T-cell (primary cell): Measurements from ENCODE around the gene ABITRAM. TPM values are rescaled to one million over a fixed set of nuclear protein-coding genes. Genes with fewer than 3 reads are reported as not detected.

Experiments used
- ATAC-seq, 4 experiments: fragments of 200-7000 bp in 3 of 4; fragments of 150-1000 bp in 1 of 4; cut with Tn5 transposase; replicated peaks in 1 of 4; 1 replicate in 3 of 4; 2 replicates in 1 of 4; pipeline ENCODE4 v1.10.0; 2021; ENCODE audit warnings: moderate library complexity in 3 of 4, mild to moderate bottlenecking in 2 of 4, moderate number of reproducible peaks in 1 of 4
- CTCF ChIA-PET, 2 donors: fragments of 300-600 bp; sonication (Branson Sonifier 250); formaldehyde crosslinking; loops; one replicate each; lab custom pipeline; 2022; ENCODE audit warnings: antibody characterized with exemption in 2 of 2; lab: Charles Lee
- POLR2A ChIA-PET, 2 donors: fragments of 300-600 bp; sonication (Branson Sonifier 250); formaldehyde crosslinking; loops; one replicate each; lab custom pipeline; 2022; ENCODE audit warnings: antibody characterized with exemption in 2 of 2; lab: Charles Lee
- DNase-seq, 35 experiments: peaks; one replicate each; pipeline versions ENCODE4 v3.0.0 to v3.0.0-alpha.2; 2013 to 2023
- H3K27ac ChIP-seq: one replicate; pipeline ENCODE4 v1.5.1; 2013; ENCODE audit warnings: low read length
- H3K27me3 ChIP-seq, 2 experiments: replicated peaks in 1 of 2; 1 replicate in 1 of 2; 2 replicates in 1 of 2; pipeline versions ENCODE4 v1.6.1 to v1.7.0; 2013; ENCODE audit warnings: low read length in 1 of 2, mixed read lengths in 1 of 2; ENCODE audit not compliant: control insufficient read depth in 2 of 2, insufficient read depth in 2 of 2; ENCODE audit errors: extremely low read depth in 1 of 2
- H3K36me3 ChIP-seq, 2 donors: 1 replicate in 1 of 2; 2 replicates in 1 of 2; pipeline versions ENCODE4 v1.6.1 to v1.7.0; 2013; ENCODE audit warnings: low read length in 1 of 2; ENCODE audit not compliant: control insufficient read depth in 2 of 2, insufficient read depth in 1 of 2; ENCODE audit errors: extremely low read depth in 1 of 2
- H3K4me1 ChIP-seq, 2 experiments: 1 replicate in 1 of 2; 2 replicates in 1 of 2; pipeline versions ENCODE4 v1.6.1 to v1.7.0; 2013; ENCODE audit warnings: low read length in 2 of 2, mixed read lengths in 1 of 2; ENCODE audit not compliant: insufficient read depth in 2 of 2, control insufficient read depth in 1 of 2; ENCODE audit errors: extremely low read depth in 1 of 2
- H3K4me3 ChIP-seq, 2 donors: 1 replicate in 1 of 2; 2 replicates in 1 of 2; pipeline versions ENCODE4 v1.5.1 to v1.7.0; 2013; ENCODE audit warnings: mild to moderate bottlenecking in 2 of 2, low read length in 1 of 2, moderate library complexity in 1 of 2; ENCODE audit not compliant: control insufficient read depth in 1 of 2; ENCODE audit errors: extremely low read depth in 1 of 2
- H3K9me3 ChIP-seq: 2 replicates; pipeline ENCODE4 v1.7.0; 2013
- H3K27ac Mint-ChIP-seq, 2 donors: one replicate each; pipeline ENCODE4 v1.8.0; 2020 to 2021; ENCODE audit warnings: mild to moderate bottlenecking in 2 of 2, mixed read lengths in 2 of 2
- H3K27me3 Mint-ChIP-seq, 2 donors: one replicate each; pipeline ENCODE4 v1.8.0; 2021 to 2022; ENCODE audit warnings: mixed read lengths in 2 of 2
- H3K36me3 Mint-ChIP-seq: one replicate; pipeline ENCODE4 v1.8.0; 2021; ENCODE audit warnings: mixed read lengths
- H3K4me1 Mint-ChIP-seq, 3 donors: one replicate each; pipeline ENCODE4 v1.8.0; 2020 to 2022; ENCODE audit warnings: mixed read lengths in 3 of 3, mild to moderate bottlenecking in 1 of 3
- H3K4me3 Mint-ChIP-seq, 3 donors: one replicate each; pipeline ENCODE4 v1.8.0; 2020 to 2022; ENCODE audit warnings: mild to moderate bottlenecking in 3 of 3, mixed read lengths in 3 of 3, moderate library complexity in 3 of 3
- H3K9me3 Mint-ChIP-seq, 3 donors: one replicate each; pipeline ENCODE4 v1.8.0; 2020 to 2022; ENCODE audit warnings: mixed read lengths in 3 of 3
- WGBS: methylation state at CpG from one replicate; pipeline ENCODE4 v1.1.5; 2013; ENCODE audit warnings: missing lambda C conversion rate; ENCODE audit not compliant: insufficient coverage; 5-methylcytosine and 5-hydroxymethylcytosine counted together
- total RNA-seq, 35 experiments: library from RNA in 6 of 35; stranded (reverse) in 6 of 35; fragments of 120-200 nt in 1 of 35; gene quantifications; one replicate each; pipeline versions ENCODE4 v1.2.1 to v1.2.4 and lab custom pipeline; 2013 to 2026

ABITRAM gene
- total RNA-seq, 5 donors from 2014 or later (not counting 1 experiment from before 2014, with no cell fraction given): 8.4 to 9.7 (median 8.9) TPM

GRCh38 chr9:108933718-108934322, 380 bp upstream of the ABITRAM start, which contains the start of gene ELP1:
ELP1 (minus strand) TSS chr9:108934124; CDS start chr9:108931146, 2,978 bp downstream.
- peak within 1 kb of the TSS; percentile 95 to 96 for H3K27ac Mint-ChIP-seq
- no peaks in the 10 kb centered on the region for H3K27me3 Mint-ChIP-seq
- POLR2A ChIA-PET: interaction anchor here in 1 of 2 donors (0.6 kb wide), 1 partner anchor 11 kb away, joined by 3 read pairs; no protein-coding TSS in a partner anchor
- Histone ChIP-seq H3K36me3 (peaks cover 0 to 9% of the 10 kb centered on the region in 2 donors), H3K4me3 (peak within 1 kb of the TSS; percentile 97 to 98), H3K4me1 (peaks cover 10 to 26% of the 10 kb centered on the region in 2 experiments), H3K27ac (peak within 1 kb of the TSS; percentile 87), H3K9me3 (no peaks in the 10 kb centered on the region), H3K27me3 (no peaks in the 10 kb centered on the region)
- ATAC-seq: peak; percentile 85 to 88 (median 87)
- CTCF ChIA-PET: interaction anchor here in 1 of 2 donors (0.6 to 0.7 kb wide), 2 partner anchors 17 to 36 kb away, joined by 3 read pairs; no protein-coding TSS in a partner anchor
- H3K4me3 Mint-ChIP-seq: peak within 1 kb of the TSS; percentile 97 to 99 (median 98)
- H3K4me1 Mint-ChIP-seq: peaks cover 40 to 48% (median 44%) of the 10 kb centered on the region in 3 donors
- H3K9me3 Mint-ChIP-seq: no peaks in the 10 kb centered on the region
- H3K36me3 Mint-ChIP-seq: peaks cover 15% of the 10 kb centered on the region
- DNase-seq: peak; percentile 81 to 95 (median 89)
- WGBS: under 1% methylated on average over 43 of the region's 48 CpGs

- CTCF ChIA-PET: no interaction called here
- 94% methylated on average over 3 of the region's 5 CpGs for WGBS
- Histone ChIP-seq H3K4me1 (peaks cover 7 to 19% of the 10 kb centered on the region in 2 experiments), H3K4me3 (no peak overlapping the region), H3K9me3 (no peaks in the 10 kb centered on the region), H3K36me3 (peaks cover 0 to 8% of the 10 kb centered on the region in 2 donors), H3K27me3 (no peaks in the 10 kb centered on the region), H3K27ac (no peak overlapping the region)
- DNase-seq: no peak
- H3K27me3 Mint-ChIP-seq: no peaks in the 10 kb centered on the region
- POLR2A ChIA-PET: interaction anchor here (0.6 to 0.7 kb wide), 2 partner anchors 9 to 170 kb away, joined by 3 to 7 read pairs; no protein-coding TSS in a partner anchor
- no peak for ATAC-seq
- no peaks in the 10 kb centered on the region for H3K9me3 Mint-ChIP-seq
- H3K36me3 Mint-ChIP-seq: peaks cover 11% of the 10 kb centered on the region
- H3K27ac Mint-ChIP-seq: no peak overlapping the region
- no peak overlapping the region for H3K4me3 Mint-ChIP-seq
- peaks cover 21 to 25% (median 24%) of the 10 kb centered on the region in 3 donors for H3K4me1 Mint-ChIP-seq
These were observed 3.5 kb downstream of the ABITRAM start for GRCh38 chr9:108937561-108938305.

- no CpG with 5 or more reads among the region's 4 CpGs for WGBS
- peaks cover 11% of the 10 kb centered on the region for H3K36me3 Mint-ChIP-seq
- CTCF ChIA-PET: interaction anchor here in 1 of 2 donors (1.0 kb wide), 1 partner anchor 14 kb away, joined by 4 read pairs; no protein-coding TSS in a partner anchor
These were observed 5.8 kb downstream of the ABITRAM start for GRCh38 chr9:108939975-108940374.

GRCh38 chr9:108950168-108950567, 16.0 kb downstream of the ABITRAM start:
- no peak overlapping the region for H3K4me3 Mint-ChIP-seq
- no peaks in the 10 kb centered on the region for H3K4me1 ChIP-seq
- no peak overlapping the region for H3K4me3 ChIP-seq
- H3K9me3 ChIP-seq: no peaks in the 10 kb centered on the region
- H3K27me3 Mint-ChIP-seq: no peaks in the 10 kb centered on the region
- no peaks in the 10 kb centered on the region for H3K27me3 ChIP-seq
- H3K4me1 Mint-ChIP-seq: no peaks in the 10 kb centered on the region
- no peak for DNase-seq
- no peaks in the 10 kb centered on the region for H3K36me3 ChIP-seq
- H3K27ac Mint-ChIP-seq: no peak overlapping the region
- CTCF ChIA-PET: interaction anchor here in 1 of 2 donors (0.7 to 1.9 kb wide), 3 partner anchors 9 to 1647 kb away, joined by 3 to 6 read pairs (median 4); partner anchors contain the start of gene ABITRAM
- H3K27ac ChIP-seq: no peak overlapping the region
- H3K9me3 Mint-ChIP-seq: no peaks in the 10 kb centered on the region
- no peak for ATAC-seq
- H3K36me3 Mint-ChIP-seq: no peaks in the 10 kb centered on the region
- POLR2A ChIA-PET: no interaction called here
- no CpG with 5 or more reads among the region's 1 CpG for WGBS

More at GRCh38 chr9:108939975-108940374, 5.8 kb downstream of the ABITRAM start:
- H3K27ac Mint-ChIP-seq: no peak overlapping the region
- H3K27ac ChIP-seq: no peak overlapping the region
- H3K4me3 ChIP-seq: no peak overlapping the region
- no peaks in the 10 kb centered on the region for H3K27me3 Mint-ChIP-seq
- peaks cover 4 to 9% (median 6%) of the 10 kb centered on the region in 3 donors for H3K4me1 Mint-ChIP-seq
- peaks cover 0 to 8% of the 10 kb centered on the region in 2 donors for H3K36me3 ChIP-seq
- H3K4me3 Mint-ChIP-seq: no peak overlapping the region
- ATAC-seq (no peak), DNase-seq (no peak)
- no peaks in the 10 kb centered on the region for H3K9me3 ChIP-seq
- peaks cover 1 to 2% of the 10 kb centered on the region in 2 experiments for H3K4me1 ChIP-seq
- H3K9me3 Mint-ChIP-seq: no peaks in the 10 kb centered on the region
- POLR2A ChIA-PET: no interaction called here
- no peaks in the 10 kb centered on the region for H3K27me3 ChIP-seq

GRCh38 chr9:108951578-108951977, 17.4 kb downstream of the ABITRAM start:
- DNase-seq (no peak), ATAC-seq (no peak)
- no peak overlapping the region for H3K27ac Mint-ChIP-seq
- no peaks in the 10 kb centered on the region for H3K4me1 Mint-ChIP-seq
- no peak overlapping the region for H3K27ac ChIP-seq
- no peaks in the 10 kb centered on the region for H3K27me3 ChIP-seq
- POLR2A ChIA-PET: interaction anchor here in 1 of 2 donors (0.6 kb wide), 1 partner anchor 104 kb away, joined by 3 read pairs; no protein-coding TSS in a partner anchor
- no peaks in the 10 kb centered on the region for H3K27me3 Mint-ChIP-seq
- H3K36me3 ChIP-seq: no peaks in the 10 kb centered on the region
- H3K9me3 Mint-ChIP-seq: no peaks in the 10 kb centered on the region
- no CpG with 5 or more reads among the region's 2 CpGs for WGBS
- H3K4me3 Mint-ChIP-seq: no peak overlapping the region
- no peaks in the 10 kb centered on the region for H3K9me3 ChIP-seq
- H3K4me1 ChIP-seq: no peaks in the 10 kb centered on the region
- H3K4me3 ChIP-seq: no peak overlapping the region
- CTCF ChIA-PET: interaction anchor here (0.6 to 1.9 kb wide), 3 partner anchors 8 to 12 kb away, joined by 3 to 4 read pairs (median 3); no protein-coding TSS in a partner anchor
- H3K36me3 Mint-ChIP-seq: no peaks in the 10 kb centered on the region
